Loucy (cell line): Measurements from ENCODE around the gene VRK2.
"Not testable (repeated sequence)": the region's sequence is repeated elsewhere in the genome, so short reads cannot be mapped to it uniquely, and the experiment has no call there.

Source experiments
- H2AFZ ChIP-seq: fragments of 200-600 bp; sonication (generic); 2 replicates; pipeline ENCODE4 v1.6.0; 2016; ENCODE audit warnings: antibody characterized with exemption, mild to moderate bottlenecking, low read length, moderate library complexity
- H3F3A ChIP-seq: fragments of 200-600 bp; 2 replicates; pipeline ENCODE4 v1.6.0; 2016; ENCODE audit warnings: antibody characterized with exemption, low read depth, mild to moderate bottlenecking
- H3K27me3 ChIP-seq: fragments of 200-600 bp; sonication (generic); 2 replicates; pipeline ENCODE4 v1.6.1; 2014; ENCODE audit warnings: low read length, mild to moderate bottlenecking; ENCODE audit not compliant: insufficient read depth, poor library complexity, severe bottlenecking
- H3K36me3 ChIP-seq: fragments of 200-600 bp; sonication (generic); 2 replicates; pipeline ENCODE4 v1.6.1; 2016; ENCODE audit warnings: low read length; ENCODE audit not compliant: insufficient read depth
- H3K4me1 ChIP-seq: fragments of 200-600 bp; sonication (generic); 2 replicates; pipeline ENCODE4 v1.5.1; 2014; ENCODE audit warnings: low read length, mild to moderate bottlenecking; ENCODE audit not compliant: insufficient read depth, poor library complexity, severe bottlenecking
- H3K4me2 ChIP-seq: fragments of 200-600 bp; sonication (generic); 2 replicates; pipeline ENCODE4 v1.6.0; 2014; ENCODE audit warnings: antibody characterized with exemption, low read length, low read depth, mild to moderate bottlenecking; ENCODE audit not compliant: poor library complexity, severe bottlenecking
- H3K4me3 ChIP-seq: fragments of 200-600 bp; sonication (generic); 2 replicates; pipeline ENCODE4 v1.5.1; 2014; ENCODE audit warnings: low read length, mild to moderate bottlenecking, mixed read lengths; ENCODE audit not compliant: poor library complexity, severe bottlenecking
- H3K79me2 ChIP-seq: fragments of 200-600 bp; sonication (generic); 2 replicates; pipeline ENCODE4 v1.6.1; 2014; ENCODE audit warnings: low read length; ENCODE audit not compliant: insufficient read depth
- H3K9ac ChIP-seq: fragments of 200-600 bp; sonication (generic); 2 replicates; pipeline ENCODE4 v1.6.0; 2014; ENCODE audit warnings: mild to moderate bottlenecking, low read depth, low read length, moderate library complexity; ENCODE audit not compliant: poor library complexity, severe bottlenecking
- H3K9me2 ChIP-seq: fragments of 200-600 bp; sonication (generic); replicated peaks from 2 replicates; pipeline ENCODE4 v1.6.1; 2016; ENCODE audit warnings: low read depth, low read length, mixed read lengths
- H3K9me3 ChIP-seq: fragments of 200-600 bp; sonication (generic); 2 replicates; pipeline ENCODE4 v1.6.1; 2014; ENCODE audit warnings: mild to moderate bottlenecking, antibody characterized with exemption, low read length, low read depth; ENCODE audit not compliant: insufficient read depth
- H4K20me1 ChIP-seq: fragments of 200-600 bp; sonication (generic); 2 replicates; pipeline ENCODE4 v1.6.0; 2014; ENCODE audit warnings: antibody characterized with exemption, low read length, mild to moderate bottlenecking; ENCODE audit not compliant: insufficient read depth, poor library complexity, severe bottlenecking
- EZH2phosphoT487 ChIP-seq: fragments of 200-600 bp; IDR thresholded peaks from 2 replicates; pipeline ENCODE4 v1.6.1; 2018; ENCODE audit warnings: antibody characterized with exemption, mild to moderate bottlenecking, moderate library complexity, borderline replicate concordance
- TF ChIP-seq, protein P1 (sequence below): fragments of 200-600 bp; sonication (generic); conservative IDR thresholded peaks from 2 replicates; pipeline ENCODE4 v1.5.1; 2014; ENCODE audit warnings: mild to moderate bottlenecking, antibody characterized with exemption, low read length

The VRK2 gene

DNA sequence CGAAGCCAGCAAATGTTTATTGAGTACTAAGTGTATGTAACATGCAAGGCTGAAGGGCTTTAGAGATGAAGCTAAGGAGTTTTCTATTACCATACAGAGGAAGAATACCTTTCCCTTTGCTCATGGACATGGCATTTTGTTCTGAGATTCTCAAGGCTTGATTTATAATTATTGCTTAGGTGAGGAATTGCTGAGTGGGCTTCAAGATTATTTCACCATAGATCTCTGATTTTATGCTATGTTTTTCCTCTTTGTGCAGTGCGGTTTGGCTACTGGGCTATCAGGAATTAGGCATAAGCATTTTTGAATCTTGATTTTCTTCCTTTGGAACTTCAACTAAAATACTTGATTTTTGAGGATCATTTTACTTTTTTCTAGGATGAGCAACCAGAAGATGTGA, 42.5 kb downstream of the VRK2 start:
- no peaks in the 10 kb centered on the region for H3F3A ChIP-seq
- no peak overlapping the region for H3K9ac ChIP-seq
- H3K36me3 ChIP-seq = peaks cover 43% of the 10 kb centered on the region
- no peaks in the 10 kb centered on the region for H3K4me1 ChIP-seq
- no peaks in the 10 kb centered on the region for H3K9me2 ChIP-seq
- no peak overlapping the region for H2AFZ ChIP-seq
- H3K9me3 ChIP-seq = no peaks in the 10 kb centered on the region
- no peaks in the 10 kb centered on the region for H4K20me1 ChIP-seq
- H3K4me2 ChIP-seq = no peak overlapping the region
- TF ChIP-seq EZH2phosphoT487 = no peak
- no peaks in the 10 kb centered on the region for H3K79me2 ChIP-seq
- H3K4me3 ChIP-seq = no peak overlapping the region
- H3K27me3 ChIP-seq = no peaks in the 10 kb centered on the region

GRCh38 chr2:58092772-58093171, 46.2 kb downstream of the VRK2 start:
- not testable (repeated sequence) for H3K4me2 ChIP-seq, H3K9me2 ChIP-seq, H2AFZ ChIP-seq, H4K20me1 ChIP-seq, H3K4me1 ChIP-seq, H3F3A ChIP-seq, H3K79me2 ChIP-seq, H3K9ac ChIP-seq, H3K27me3 ChIP-seq, H3K9me3 ChIP-seq, H3K4me3 ChIP-seq
- H3K36me3 ChIP-seq = peaks cover 38% of the 10 kb centered on the region

DNA sequence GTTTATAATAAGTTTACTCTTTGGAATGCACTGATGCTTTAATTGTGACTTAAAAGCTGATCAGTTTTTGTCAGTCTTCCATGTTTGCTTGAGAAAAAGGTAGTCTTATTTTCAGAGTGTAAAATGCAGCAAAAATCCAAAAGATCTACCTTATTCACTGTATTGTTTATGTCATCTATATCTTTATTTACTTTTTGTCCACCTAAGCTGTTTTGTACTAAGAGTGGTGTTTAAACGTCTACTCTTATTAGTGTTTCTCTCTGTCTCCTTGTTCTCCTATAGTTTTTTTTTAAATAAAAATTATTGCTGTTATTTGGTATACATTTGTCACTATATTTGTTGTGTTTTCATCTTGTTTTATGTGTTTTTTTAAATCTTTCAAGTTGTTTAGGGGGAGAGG, 50.4 kb downstream of the VRK2 start:
- Histone ChIP-seq H3K4me1 (no peaks in the 10 kb centered on the region), H3K79me2 (no peaks in the 10 kb centered on the region), H2AFZ (no peak overlapping the region), H3K36me3 (peaks cover 7% of the 10 kb centered on the region; the same call in 1 of the 2 replicates), H3K9me3 (peaks cover 8% of the 10 kb centered on the region; the same call in 1 of the 2 replicates), H3K9me2 (no peaks in the 10 kb centered on the region), H4K20me1 (no peaks in the 10 kb centered on the region), H3F3A (no peaks in the 10 kb centered on the region), H3K4me3 (no peak overlapping the region), H3K4me2 (no peak overlapping the region), H3K9ac (no peak overlapping the region), H3K27me3 (no peaks in the 10 kb centered on the region)
- TF ChIP-seq EZH2phosphoT487 = no peak
- TF ChIP-seq, protein P1, sequence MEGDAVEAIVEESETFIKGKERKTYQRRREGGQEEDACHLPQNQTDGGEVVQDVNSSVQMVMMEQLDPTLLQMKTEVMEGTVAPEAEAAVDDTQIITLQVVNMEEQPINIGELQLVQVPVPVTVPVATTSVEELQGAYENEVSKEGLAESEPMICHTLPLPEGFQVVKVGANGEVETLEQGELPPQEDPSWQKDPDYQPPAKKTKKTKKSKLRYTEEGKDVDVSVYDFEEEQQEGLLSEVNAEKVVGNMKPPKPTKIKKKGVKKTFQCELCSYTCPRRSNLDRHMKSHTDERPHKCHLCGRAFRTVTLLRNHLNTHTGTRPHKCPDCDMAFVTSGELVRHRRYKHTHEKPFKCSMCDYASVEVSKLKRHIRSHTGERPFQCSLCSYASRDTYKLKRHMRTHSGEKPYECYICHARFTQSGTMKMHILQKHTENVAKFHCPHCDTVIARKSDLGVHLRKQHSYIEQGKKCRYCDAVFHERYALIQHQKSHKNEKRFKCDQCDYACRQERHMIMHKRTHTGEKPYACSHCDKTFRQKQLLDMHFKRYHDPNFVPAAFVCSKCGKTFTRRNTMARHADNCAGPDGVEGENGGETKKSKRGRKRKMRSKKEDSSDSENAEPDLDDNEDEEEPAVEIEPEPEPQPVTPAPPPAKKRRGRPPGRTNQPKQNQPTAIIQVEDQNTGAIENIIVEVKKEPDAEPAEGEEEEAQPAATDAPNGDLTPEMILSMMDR = no peak

- no peak for TF ChIP-seq EZH2phosphoT487
- TF ChIP-seq, protein P1 = no peak
- H3K9ac ChIP-seq = no peak overlapping the region
These were observed 51.9 kb downstream of the VRK2 start for GRCh38 chr2:58098254-58099095.

More at GRCh38 chr2:58098254-58099095, 51.9 kb downstream of the VRK2 start:
- no peaks in the 10 kb centered on the region for H3K9me2 ChIP-seq
- H3F3A ChIP-seq = no peaks in the 10 kb centered on the region
- H3K9me3 ChIP-seq = peaks cover 8% of the 10 kb centered on the region; the same call in 1 of the 2 replicates
- no peak overlapping the region for H2AFZ ChIP-seq
- H3K4me2 ChIP-seq = no peak overlapping the region
- no peak overlapping the region for H3K4me3 ChIP-seq
- no peaks in the 10 kb centered on the region for H3K79me2 ChIP-seq
- no peaks in the 10 kb centered on the region for H3K4me1 ChIP-seq
- no peaks in the 10 kb centered on the region for H3K27me3 ChIP-seq
- H4K20me1 ChIP-seq = no peaks in the 10 kb centered on the region
- H3K36me3 ChIP-seq = no peaks in the 10 kb centered on the region
